HG03097 (cell line): Measurements from ENCODE around the gene C7orf57.
A peak's percentile ranks its signal among the peaks of the same experiment; 100 is the strongest.

ENCODE experiments used
- ATAC-seq: cut with Tn5 transposase; IDR thresholded peaks from one replicate; pipeline ENCODE4 v1.9.1; 2021; ENCODE audit not compliant: unreplicated experiment, low FRiP score

The C7orf57 gene

GRCh38 chr7:48106906-48107659 lies 71.7 kb downstream of the C7orf57 start:
- ATAC-seq = no peak

- no peak for ATAC-seq
Observed at GRCh38 chr7:48107926-48108472, 72.7 kb downstream of the C7orf57 start.

- ATAC-seq = no peak
Observed at GRCh38 chr7:48108959-48109847, 73.9 kb downstream of the C7orf57 start.

GRCh38 chr7:48109848-48110663 lies 74.7 kb downstream of the C7orf57 start:
- ATAC-seq = peak; percentile 86

- no peak for ATAC-seq
Observed at GRCh38 chr7:48110868-48111267, 75.5 kb downstream of the C7orf57 start.
